Stomach (tissue), 9 donors: ENCODE data around the gene RRP9. TPM values are rescaled to one million over a fixed set of nuclear protein-coding genes. Genes with fewer than 3 reads are reported as not detected.

Experiments used
- DNase-seq, 2 donors: peaks; one replicate each; pipeline versions ENCODE4 v3.0.0 to v3.0.0-alpha.2; 2013 to 2019
- H3K27ac ChIP-seq, 5 donors: fragments of 200-600 bp in 4 of 5; sonication (generic) in 4 of 5; one replicate each; pipeline ENCODE4 v1.5.1; 2013 to 2019; ENCODE audit warnings: mild to moderate bottlenecking in 1 of 5, moderate library complexity in 1 of 5
- H3K27me3 ChIP-seq, 3 donors: fragments of 200-600 bp; sonication (generic); one replicate each; pipeline ENCODE4 v1.5.1; 2017 to 2019; ENCODE audit warnings: mixed run types in 1 of 3
- H3K36me3 ChIP-seq, 4 donors: fragments of 200-600 bp; sonication (generic); 1 replicate in 3 of 4; 2 replicates in 1 of 4; pipeline ENCODE4 v1.5.1; 2016 to 2019
- H3K4me1 ChIP-seq, 4 donors: fragments of 200-600 bp; sonication (generic); one replicate each; pipeline ENCODE4 v1.5.1; 2016 to 2019
- H3K4me3 ChIP-seq, 4 donors: fragments of 200-600 bp; sonication (generic) in 3 of 4; one replicate each; pipeline ENCODE4 v1.5.1; 2016 to 2019; ENCODE audit warnings: mild to moderate bottlenecking in 1 of 4
- H3K9me3 ChIP-seq, 4 donors: fragments of 200-600 bp; sonication (generic); one replicate each; pipeline ENCODE4 v1.5.1; 2016 to 2019
- CTCF ChIP-seq, 7 experiments: fragments of 450-650 bp in 4 of 7; fragments of 200-600 bp in 3 of 7; sonication (generic) in 3 of 7; IDR thresholded peaks; one replicate each; pipeline ENCODE4 v1.5.1; 2016 to 2019; ENCODE audit warnings: antibody characterized with exemption in 7 of 7, control low read depth in 2 of 7, mild to moderate bottlenecking in 1 of 7
- EP300 ChIP-seq: sonication (generic); formaldehyde crosslinking; IDR thresholded peaks from one replicate; pipeline ENCODE4 v1.6.1; 2017; ENCODE audit warnings: antibody characterized with exemption
- POLR2A ChIP-seq, 4 donors: fragments of 450-650 bp; IDR thresholded peaks; one replicate each; pipeline ENCODE4 v1.6.1; 2016; ENCODE audit warnings: antibody characterized with exemption in 4 of 4, control low read depth in 2 of 4, mild to moderate bottlenecking in 1 of 4, moderate library complexity in 1 of 4
- POLR2AphosphoS5 ChIP-seq, 3 donors: sonication (generic); formaldehyde crosslinking; IDR thresholded peaks; one replicate each; pipeline ENCODE4 v1.6.1; 2016; ENCODE audit warnings: antibody characterized with exemption in 3 of 3
- WGBS, 5 donors: extraction: QIAGEN DNeasy Blood & Tissue Kit in 3 of 5; methylation state at CpG; one replicate each; pipeline versions ENCODE4 v1.1.5 to v1.1.7; 2013 to 2018; 5-methylcytosine and 5-hydroxymethylcytosine counted together
- intact Hi-C: fragments of 100-400 bp; cut with DNase I; formaldehyde crosslinking; loops from one replicate; pipeline ENCODE4 v1.15.1; 2023; ENCODE audit warnings: low total_unique reads
- polyA plus RNA-seq, 3 donors: library from polyadenylated mRNA; stranded (reverse); fragments of 200-250 nt; gene quantifications; one replicate each; pipeline ENCODE4 v1.2.3, GENCODE V29; 2013
- total RNA-seq, 5 donors: library from RNA; depleted of rRNA; stranded (reverse); fragments of >200 nt; gene quantifications; one replicate each; pipeline versions ENCODE4 v1.1.0 to v1.2.3, GENCODE V29; 2014 to 2016
- donor health status: healthy with polysubstance abuse.
- donor health status: Bipolar disorder and iron deficiency.
- donor health status: healthy.

The RRP9 gene
- total and polyA plus RNA-seq, 8 donors: 3.2 to 21.0 (median 13.0) TPM

GRCh38 chr3:51934991-51935885 lies 6.5 kb downstream of the RRP9 start:
- Histone ChIP-seq H3K4me3 (no peak overlapping the region), H3K27me3 (no peaks in the 10 kb centered on the region), H3K9me3 (no peaks in the 10 kb centered on the region), H3K36me3 (peaks cover 50 to 89% (median 74%) of the 10 kb centered on the region in 4 donors), H3K4me1 (peaks cover 2 to 6% (median 5%) of the 10 kb centered on the region in 4 donors), H3K27ac (no peak overlapping the region)
- TF ChIP-seq EP300 (no peak), POLR2AphosphoS5 (IDR thresholded peaks at IDR 0.05) (no peak), POLR2A (IDR thresholded peaks at IDR 0.05) (no peak), CTCF (IDR thresholded peaks at IDR 0.05) (no peak)
- intact Hi-C loops: no loop called here
- DNase-seq: peak; percentile 1 to 20
- 88 to 96% (median 94%) methylated on average over 27 to 28 of the region's 28 CpGs for WGBS, 5 donors

- TF ChIP-seq EP300: no peak
- TF ChIP-seq POLR2AphosphoS5 (IDR thresholded peaks at IDR 0.05): no peak
- TF ChIP-seq CTCF (IDR thresholded peaks at IDR 0.05): no peak
- no peak for TF ChIP-seq POLR2A (IDR thresholded peaks at IDR 0.05)
- no peaks in the 10 kb centered on the region for H3K4me1 ChIP-seq
- H3K4me3 ChIP-seq: no peak overlapping the region
- peak; percentile 6 to 17 for DNase-seq
- no peak overlapping the region for H3K27ac ChIP-seq
- no peaks in the 10 kb centered on the region for H3K27me3 ChIP-seq
- intact Hi-C loops: no loop called here
- H3K36me3 ChIP-seq: peaks cover 50 to 87% (median 74%) of the 10 kb centered on the region in 4 donors
- whole genome bisulfite sequencing, 5 donors: 94 to 98% (median 96%) methylated on average over 8 to 11 of the region's 11 CpGs
- no peaks in the 10 kb centered on the region for H3K9me3 ChIP-seq
These were observed 7.4 kb downstream of the RRP9 start for GRCh38 chr3:51934139-51934850.

GRCh38 chr3:51933471-51934138 lies 8.1 kb downstream of the RRP9 start:
- intact Hi-C loops: no loop called here
- peaks cover 50 to 80% (median 70%) of the 10 kb centered on the region in 4 donors for H3K36me3 ChIP-seq
- 90 to 95% (median 94%) methylated on average over 12 to 13 of the region's 13 CpGs for WGBS, 5 donors

More at GRCh38 chr3:51933471-51934138, 8.1 kb downstream of the RRP9 start:
- no peak overlapping the region for H3K27ac ChIP-seq
- no peaks in the 10 kb centered on the region for H3K4me1 ChIP-seq
- no peak overlapping the region for H3K4me3 ChIP-seq
- TF ChIP-seq POLR2AphosphoS5 (IDR thresholded peaks at IDR 0.05) (no peak), EP300 (no peak), POLR2A (IDR thresholded peaks at IDR 0.05) (no peak), CTCF (IDR thresholded peaks at IDR 0.05) (no peak)
- no peaks in the 10 kb centered on the region for H3K9me3 ChIP-seq
- H3K27me3 ChIP-seq: no peaks in the 10 kb centered on the region
- DNase-seq: no peak
